Measurements from ENCODE around the gene PGLYRP2.

PGLYRP2 gene

DNA sequence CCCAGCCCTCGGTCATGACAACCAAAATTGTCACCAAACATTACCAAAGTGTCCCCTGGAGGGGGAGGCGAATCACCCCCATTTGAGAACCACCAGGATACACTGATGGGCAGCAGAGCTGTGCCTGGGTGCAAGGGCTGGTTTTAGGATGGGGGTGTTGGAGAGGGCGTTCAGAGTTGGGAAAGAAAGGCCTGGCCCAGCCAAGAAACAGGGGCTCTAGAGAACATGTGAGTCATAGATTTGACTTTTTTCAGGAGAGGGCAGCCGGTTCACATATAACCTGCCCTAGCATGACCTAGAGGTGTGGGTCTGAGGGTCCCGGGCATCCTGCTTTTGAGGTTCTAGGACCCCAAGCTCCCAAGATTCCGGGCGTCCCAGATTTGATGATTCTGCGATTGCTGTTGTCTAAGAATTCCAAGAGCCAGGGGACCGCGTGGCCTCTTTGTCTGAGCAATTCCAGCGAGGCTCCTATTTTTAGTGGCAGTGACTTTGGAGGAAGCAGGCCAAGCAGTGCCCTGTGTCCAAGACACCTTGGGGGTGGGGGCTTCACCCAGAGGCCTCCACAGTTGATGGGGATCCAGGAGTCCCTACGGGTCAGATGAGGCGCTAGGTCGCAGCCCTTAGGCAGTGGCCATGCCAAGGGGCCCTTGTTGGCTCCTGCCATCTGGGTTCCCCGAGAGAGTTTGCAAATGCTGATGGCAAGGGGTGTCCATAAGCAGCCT, 34.6 kb downstream of the PGLYRP2 start:
- H4K20me1 ChIP-seq (ENCODE audit: insufficient read depth, low read length): no peaks in the 10 kb centered on the region
- TF ChIP-seq, protein P1, sequence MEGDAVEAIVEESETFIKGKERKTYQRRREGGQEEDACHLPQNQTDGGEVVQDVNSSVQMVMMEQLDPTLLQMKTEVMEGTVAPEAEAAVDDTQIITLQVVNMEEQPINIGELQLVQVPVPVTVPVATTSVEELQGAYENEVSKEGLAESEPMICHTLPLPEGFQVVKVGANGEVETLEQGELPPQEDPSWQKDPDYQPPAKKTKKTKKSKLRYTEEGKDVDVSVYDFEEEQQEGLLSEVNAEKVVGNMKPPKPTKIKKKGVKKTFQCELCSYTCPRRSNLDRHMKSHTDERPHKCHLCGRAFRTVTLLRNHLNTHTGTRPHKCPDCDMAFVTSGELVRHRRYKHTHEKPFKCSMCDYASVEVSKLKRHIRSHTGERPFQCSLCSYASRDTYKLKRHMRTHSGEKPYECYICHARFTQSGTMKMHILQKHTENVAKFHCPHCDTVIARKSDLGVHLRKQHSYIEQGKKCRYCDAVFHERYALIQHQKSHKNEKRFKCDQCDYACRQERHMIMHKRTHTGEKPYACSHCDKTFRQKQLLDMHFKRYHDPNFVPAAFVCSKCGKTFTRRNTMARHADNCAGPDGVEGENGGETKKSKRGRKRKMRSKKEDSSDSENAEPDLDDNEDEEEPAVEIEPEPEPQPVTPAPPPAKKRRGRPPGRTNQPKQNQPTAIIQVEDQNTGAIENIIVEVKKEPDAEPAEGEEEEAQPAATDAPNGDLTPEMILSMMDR (IDR thresholded peaks at IDR 0.05; ENCODE audit: borderline replicate concordance, extremely low read depth, low read length, poor library complexity, severe bottlenecking): no peak
- TF ChIP-seq EZH2 (IDR thresholded peaks at IDR 0.05; ENCODE audit: borderline replicate concordance, low read depth, low read length, severe bottlenecking): no peak
- H3K27ac ChIP-seq (ENCODE audit: low read length): no peak overlapping the region
- H3K36me3 ChIP-seq (ENCODE audit: insufficient read depth, low read length): no peaks in the 10 kb centered on the region
- no peaks in the 10 kb centered on the region for H3K27me3 ChIP-seq (ENCODE audit: insufficient read depth, low read length, poor library complexity)
- DNase-seq (no peak), ATAC-seq (ENCODE audit: insufficient read depth, low read depth) (no peak)
- H3K4me3 ChIP-seq (ENCODE audit: low read depth in 1 of 2, low read length in 2 of 2): no peak overlapping the region
- H2AFZ ChIP-seq (ENCODE audit: low read depth, low read length): no peak overlapping the region
- H3K4me2 ChIP-seq (ENCODE audit: insufficient read depth, low read length): no peak overlapping the region
- H3K9me3 ChIP-seq (ENCODE audit: insufficient read depth, low read length, severe bottlenecking): no peaks in the 10 kb centered on the region
- H3K9ac ChIP-seq (ENCODE audit: low read depth, low read length): no peak overlapping the region
- no peaks in the 10 kb centered on the region for H3K79me2 ChIP-seq (ENCODE audit: insufficient read depth, low read length)
- peaks cover 10% of the 10 kb centered on the region for H3K4me1 ChIP-seq (ENCODE audit: insufficient read depth, low read length)

DNA sequence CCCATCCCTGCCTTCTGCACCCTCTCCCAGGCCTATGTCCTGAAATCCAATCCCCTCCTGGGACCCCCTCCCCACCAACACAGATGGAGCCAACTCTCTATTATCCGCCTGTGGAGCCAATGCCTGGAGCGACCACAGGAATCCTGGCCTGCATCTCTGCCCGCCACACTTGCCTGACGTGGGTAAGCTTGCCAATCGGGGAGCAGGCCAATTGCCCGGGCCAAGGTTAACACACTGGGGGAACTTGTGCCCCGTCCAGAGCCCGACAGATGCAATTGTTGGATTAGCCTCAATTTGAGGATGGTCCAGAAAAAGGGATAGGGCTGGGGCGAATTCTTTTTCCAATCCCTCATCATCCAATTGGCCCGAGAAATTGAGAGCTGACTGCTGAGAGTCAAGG, 35.5 kb downstream of the PGLYRP2 start:
- H3K9ac ChIP-seq (ENCODE audit: low read depth, low read length): no peak overlapping the region
- H3K27me3 ChIP-seq (ENCODE audit: insufficient read depth, low read length, poor library complexity): no peaks in the 10 kb centered on the region
- H3K27ac ChIP-seq (ENCODE audit: low read length): no peak overlapping the region
- no peaks in the 10 kb centered on the region for H3K36me3 ChIP-seq (ENCODE audit: insufficient read depth, low read length)
- TF ChIP-seq EZH2 (IDR thresholded peaks at IDR 0.05; ENCODE audit: borderline replicate concordance, low read depth, low read length, severe bottlenecking): no peak
- TF ChIP-seq, protein P1 (IDR thresholded peaks at IDR 0.05; ENCODE audit: borderline replicate concordance, extremely low read depth, low read length, poor library complexity, severe bottlenecking): no peak
- no peak overlapping the region for H3K4me2 ChIP-seq (ENCODE audit: insufficient read depth, low read length)
- DNase-seq (no peak), ATAC-seq (ENCODE audit: insufficient read depth, low read depth) (no peak)
- H4K20me1 ChIP-seq (ENCODE audit: insufficient read depth, low read length): no peaks in the 10 kb centered on the region
- peaks cover 4% of the 10 kb centered on the region for H3K4me1 ChIP-seq (ENCODE audit: insufficient read depth, low read length)
- no peaks in the 10 kb centered on the region for H3K79me2 ChIP-seq (ENCODE audit: insufficient read depth, low read length)
- no peaks in the 10 kb centered on the region for H3K9me3 ChIP-seq (ENCODE audit: insufficient read depth, low read length, severe bottlenecking)
- H2AFZ ChIP-seq (ENCODE audit: low read depth, low read length): no peak overlapping the region
- H3K4me3 ChIP-seq (ENCODE audit: low read depth in 1 of 2, low read length in 2 of 2): no peak overlapping the region

DNA sequence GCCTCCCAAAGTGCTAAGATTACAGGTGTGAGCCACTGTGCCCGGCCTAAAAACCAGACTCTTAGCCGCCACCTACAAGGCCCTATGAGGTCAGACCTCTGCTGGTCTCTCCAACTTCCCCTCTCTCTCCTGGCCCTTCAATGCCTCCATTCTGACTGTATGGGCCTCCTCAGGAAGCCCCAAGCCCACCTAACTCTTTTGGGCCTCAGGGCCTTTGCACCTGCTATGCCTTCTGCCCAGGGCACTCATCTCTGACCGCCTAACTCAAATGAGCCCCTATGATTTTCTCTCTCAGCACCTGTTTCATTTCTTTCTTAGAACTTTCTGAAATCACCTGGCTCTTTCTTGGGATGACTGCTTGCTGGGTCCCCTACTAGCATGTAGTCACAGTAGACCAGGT, 36.0 kb downstream of the PGLYRP2 start:
- no peak overlapping the region for H3K9ac ChIP-seq (ENCODE audit: low read depth, low read length)
- no peaks in the 10 kb centered on the region for H3K79me2 ChIP-seq (ENCODE audit: insufficient read depth, low read length)
- ATAC-seq (ENCODE audit: insufficient read depth, low read depth) (no peak), DNase-seq (no peak)
- H4K20me1 ChIP-seq (ENCODE audit: insufficient read depth, low read length): no peaks in the 10 kb centered on the region
- no peak overlapping the region for H3K4me3 ChIP-seq (ENCODE audit: low read depth in 1 of 2, low read length in 2 of 2)
- H3K4me2 ChIP-seq (ENCODE audit: insufficient read depth, low read length): no peak overlapping the region
- H3K36me3 ChIP-seq (ENCODE audit: insufficient read depth, low read length): no peaks in the 10 kb centered on the region
- no peak overlapping the region for H3K27ac ChIP-seq (ENCODE audit: low read length)
- no peaks in the 10 kb centered on the region for H3K27me3 ChIP-seq (ENCODE audit: insufficient read depth, low read length, poor library complexity)
- no peak for TF ChIP-seq EZH2 (IDR thresholded peaks at IDR 0.05; ENCODE audit: borderline replicate concordance, low read depth, low read length, severe bottlenecking)
- TF ChIP-seq, protein P1 (IDR thresholded peaks at IDR 0.05; ENCODE audit: borderline replicate concordance, extremely low read depth, low read length, poor library complexity, severe bottlenecking): no peak
- no peaks in the 10 kb centered on the region for H3K9me3 ChIP-seq (ENCODE audit: insufficient read depth, low read length, severe bottlenecking)
- no peaks in the 10 kb centered on the region for H3K4me1 ChIP-seq (ENCODE audit: insufficient read depth, low read length)
- no peak overlapping the region for H2AFZ ChIP-seq (ENCODE audit: low read depth, low read length)
